ENCODE results near the gene ZKSCAN1. TPM values are rescaled to one million over a fixed set of nuclear protein-coding genes. Genes with fewer than 3 reads are reported as not detected.
"Not testable (repeated sequence)": the region's sequence is repeated elsewhere in the genome, so short reads cannot be mapped to it uniquely, and the experiment has no call there.

The ZKSCAN1 gene
- polyA plus RNA-seq, 3 donors, result 10.4 to 24.3 (median 10.7) TPM

- no peak overlapping the region for H2AFZ ChIP-seq (ENCODE audit: insufficient read depth, low read depth, low read length, poor library complexity, severe bottlenecking)
- H3K4me3 ChIP-seq (replicated peaks in 1 of 3; ENCODE audit: low read depth in 2 of 3, low read length in 3 of 3), result no peak overlapping the region
- H3K27ac ChIP-seq (ENCODE audit: low read depth in 1 of 2, low read length in 2 of 2), result no peak overlapping the region
- DNase-seq, result no peak
- H3K9me3 ChIP-seq (replicated peaks in 1 of 2; ENCODE audit: control insufficient read depth in 1 of 2, insufficient read depth in 1 of 2, low read length in 2 of 2), result no peaks in the 10 kb centered on the region
- H3K79me2 ChIP-seq (ENCODE audit: insufficient read depth, low read length), result no peaks in the 10 kb centered on the region
- no peaks in the 10 kb centered on the region for H3K27me3 ChIP-seq (ENCODE audit: control insufficient read depth in 2 of 2, insufficient read depth in 2 of 2, low read length in 2 of 2)
- no peak overlapping the region for H3K9ac ChIP-seq (ENCODE audit: insufficient read depth, low read length, poor library complexity, severe bottlenecking)
- Mint-ChIP-seq H3K27ac (no peak overlapping the region), H3K4me1 (no peaks in the 10 kb centered on the region), H3K4me3 (no peak overlapping the region), H3K27me3 (ENCODE audit: low read depth in 3 of 3) (peaks cover 11 to 21% (median 18%) of the 10 kb centered on the region in 3 donors), H3K36me3 (no peaks in the 10 kb centered on the region), H3K9me3 (peaks cover 0 to 6% (median 2%) of the 10 kb centered on the region in 7 donors)
- TF ChIP-seq CTCF (IDR thresholded peaks at IDR 0.05), result no peak
- H3K4me1 ChIP-seq (ENCODE audit: control insufficient read depth in 1 of 2, insufficient read depth in 2 of 2, low read length in 2 of 2), result no peaks in the 10 kb centered on the region
- no peaks in the 10 kb centered on the region for H3K36me3 ChIP-seq (replicated peaks in 1 of 2; ENCODE audit: control insufficient read depth in 1 of 2, insufficient read depth in 2 of 2, low read length in 2 of 2)
- no peaks in the 10 kb centered on the region for H4K20me1 ChIP-seq (ENCODE audit: insufficient read depth, low read length)
- intact Hi-C loops (cut with micrococcal nuclease), result no loop called here
- H3K4me2 ChIP-seq (replicated peaks; ENCODE audit: extremely low read depth, low read length, poor library complexity, severe bottlenecking), result no peak overlapping the region
- WGBS (ENCODE audit: insufficient coverage), result 95% methylated on average over 12 of the region's 13 CpGs
These were observed 38.8 kb upstream of the ZKSCAN1 start for GRCh38 chr7:99976626-99977025.

GRCh38 chr7:99979814-99980225, 35.6 kb upstream of the ZKSCAN1 start:
- H3K4me1 ChIP-seq (ENCODE audit: control insufficient read depth in 1 of 2, insufficient read depth in 2 of 2, low read length in 2 of 2); H3K4me3 ChIP-seq (replicated peaks in 1 of 3; ENCODE audit: low read depth in 2 of 3, low read length in 3 of 3); H3K79me2 ChIP-seq (ENCODE audit: insufficient read depth, low read length); H4K20me1 ChIP-seq (ENCODE audit: insufficient read depth, low read length); H3K27me3 ChIP-seq (ENCODE audit: control insufficient read depth in 2 of 2, insufficient read depth in 2 of 2, low read length in 2 of 2); H3K4me1 Mint-ChIP-seq; H3K36me3 Mint-ChIP-seq; H3K36me3 ChIP-seq (replicated peaks in 1 of 2; ENCODE audit: control insufficient read depth in 1 of 2, insufficient read depth in 2 of 2, low read length in 2 of 2); H3K4me2 ChIP-seq (replicated peaks; ENCODE audit: extremely low read depth, low read length, poor library complexity, severe bottlenecking); H2AFZ ChIP-seq (ENCODE audit: insufficient read depth, low read depth, low read length, poor library complexity, severe bottlenecking); H3K9ac ChIP-seq (ENCODE audit: insufficient read depth, low read length, poor library complexity, severe bottlenecking); intact Hi-C loops (cut with micrococcal nuclease); H3K9me3 Mint-ChIP-seq; H3K27ac Mint-ChIP-seq; H3K9me3 ChIP-seq (replicated peaks in 1 of 2; ENCODE audit: control insufficient read depth in 1 of 2, insufficient read depth in 1 of 2, low read length in 2 of 2); H3K27ac ChIP-seq (ENCODE audit: low read depth in 1 of 2, low read length in 2 of 2): not testable (repeated sequence)
- H3K4me3 Mint-ChIP-seq, result peak overlapping the region in 1 of 2 donors; percentile 39
- 37% methylated on average over 3 of the region's 10 CpGs for WGBS (ENCODE audit: insufficient coverage)
- peaks cover 8 to 19% (median 16%) of the 10 kb centered on the region in 3 donors for H3K27me3 Mint-ChIP-seq (ENCODE audit: low read depth in 3 of 3)
- peak; percentile 81 for TF ChIP-seq CTCF (IDR thresholded peaks at IDR 0.05)
- DNase-seq, result peak; percentile 15 to 26 (median 22)

- intact Hi-C loops (cut with micrococcal nuclease); H3K27ac ChIP-seq (ENCODE audit: low read depth in 1 of 2, low read length in 2 of 2): not testable (repeated sequence)
- H3K27me3 Mint-ChIP-seq (ENCODE audit: low read depth in 3 of 3), result peaks cover 7 to 19% (median 13%) of the 10 kb centered on the region in 3 donors
These were observed 34.9 kb upstream of the ZKSCAN1 start for GRCh38 chr7:99980448-99980872.

More at GRCh38 chr7:99980448-99980872, 34.9 kb upstream of the ZKSCAN1 start:
- DNase-seq; H3K27ac Mint-ChIP-seq; H3K4me1 ChIP-seq (ENCODE audit: control insufficient read depth in 1 of 2, insufficient read depth in 2 of 2, low read length in 2 of 2); H3K9ac ChIP-seq (ENCODE audit: insufficient read depth, low read length, poor library complexity, severe bottlenecking); H3K9me3 Mint-ChIP-seq; H3K79me2 ChIP-seq (ENCODE audit: insufficient read depth, low read length); H4K20me1 ChIP-seq (ENCODE audit: insufficient read depth, low read length); H3K36me3 Mint-ChIP-seq; H3K4me3 ChIP-seq (replicated peaks in 1 of 3; ENCODE audit: low read depth in 2 of 3, low read length in 3 of 3); H3K4me2 ChIP-seq (replicated peaks; ENCODE audit: extremely low read depth, low read length, poor library complexity, severe bottlenecking); H3K36me3 ChIP-seq (replicated peaks in 1 of 2; ENCODE audit: control insufficient read depth in 1 of 2, insufficient read depth in 2 of 2, low read length in 2 of 2); H3K4me1 Mint-ChIP-seq; H3K9me3 ChIP-seq (replicated peaks in 1 of 2; ENCODE audit: control insufficient read depth in 1 of 2, insufficient read depth in 1 of 2, low read length in 2 of 2); H3K4me3 Mint-ChIP-seq; H2AFZ ChIP-seq (ENCODE audit: insufficient read depth, low read depth, low read length, poor library complexity, severe bottlenecking); H3K27me3 ChIP-seq (ENCODE audit: control insufficient read depth in 2 of 2, insufficient read depth in 2 of 2, low read length in 2 of 2): not testable (repeated sequence)
- 50% methylated on average over 2 of the region's 4 CpGs for WGBS (ENCODE audit: insufficient coverage)
